DMS153 (cell line): ENCODE results near the gene TMEM191C.
"Not testable (repeated sequence)": the region's sequence is repeated elsewhere in the genome, so short reads cannot be mapped to it uniquely, and the experiment has no call there.

Source experiments
- DNase-seq: peaks from one replicate; lab custom pipeline; 2025; lab: John Stamatoyannopoulos, UW

TMEM191C gene

DNA sequence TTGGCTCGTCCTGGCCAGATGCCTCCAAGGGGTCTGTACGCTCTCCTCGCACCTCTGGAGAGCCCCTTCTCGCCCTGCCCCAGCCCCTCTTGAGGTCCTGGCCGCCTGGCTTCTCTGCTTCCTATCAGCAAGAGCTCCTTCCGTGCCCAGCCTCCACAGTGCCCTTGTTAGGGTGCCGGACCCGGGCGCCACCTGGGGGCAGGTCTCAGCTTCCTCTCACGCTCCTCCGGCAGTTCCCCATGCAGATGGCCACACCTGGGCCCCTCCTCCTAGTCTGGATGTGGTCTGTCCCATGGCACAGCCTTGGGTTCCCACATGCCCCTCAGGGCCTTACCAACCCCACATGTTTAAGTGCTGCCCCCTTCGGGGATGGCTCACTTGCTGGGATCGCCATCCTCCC lies 6.5 kb downstream of the TMEM191C start:
- not testable (repeated sequence) for DNase-seq

DNA sequence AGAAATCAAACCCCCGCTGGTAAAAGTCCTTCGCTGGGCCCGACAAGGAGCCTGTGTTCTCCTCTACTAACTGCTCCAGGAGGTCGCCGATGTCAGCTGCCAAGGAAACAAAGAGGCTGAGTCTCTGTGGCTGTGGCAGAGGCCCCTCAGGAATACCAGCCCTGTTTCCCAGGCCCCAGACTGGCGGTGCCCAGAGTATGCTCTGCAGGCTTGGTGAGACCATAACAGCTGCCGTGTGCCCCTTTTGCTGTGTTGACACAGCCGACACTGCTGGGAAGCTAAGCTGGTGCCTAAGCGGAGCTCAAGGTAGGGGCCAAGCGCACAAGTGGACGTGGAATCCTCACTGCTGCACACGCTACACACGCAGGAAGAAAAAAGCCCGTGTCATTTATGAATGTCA lies 16.9 kb downstream of the TMEM191C start:
- not testable (repeated sequence) for DNase-seq

- DNase-seq = not testable (repeated sequence)
Observed at GRCh38 chr22:21487723-21488122, 20.5 kb downstream of the TMEM191C start.

GRCh38 chr22:21489149-21489680 lies 22.0 kb downstream of the TMEM191C start:
- DNase-seq = not testable (repeated sequence)

DNA sequence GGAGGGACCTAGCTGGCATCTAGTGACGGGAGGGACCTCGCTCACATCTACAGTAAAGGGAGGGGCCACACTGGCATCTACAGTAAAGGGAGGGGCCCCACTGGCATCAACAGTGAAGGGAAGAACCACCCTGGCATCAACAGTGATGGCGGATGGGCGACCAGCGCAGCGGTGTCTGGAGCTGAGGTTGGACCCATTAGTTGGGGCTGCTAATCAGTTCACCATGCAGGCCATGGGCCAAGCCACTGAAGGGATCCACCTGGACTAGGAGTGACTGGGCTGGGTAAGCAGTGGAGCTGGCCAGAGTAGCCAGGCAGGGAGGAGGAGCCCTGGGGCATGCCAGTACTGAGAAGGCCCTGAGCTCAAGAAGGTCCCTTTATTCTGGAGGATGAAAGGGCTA lies 23.4 kb downstream of the TMEM191C start:
- DNase-seq = not testable (repeated sequence)

DNA sequence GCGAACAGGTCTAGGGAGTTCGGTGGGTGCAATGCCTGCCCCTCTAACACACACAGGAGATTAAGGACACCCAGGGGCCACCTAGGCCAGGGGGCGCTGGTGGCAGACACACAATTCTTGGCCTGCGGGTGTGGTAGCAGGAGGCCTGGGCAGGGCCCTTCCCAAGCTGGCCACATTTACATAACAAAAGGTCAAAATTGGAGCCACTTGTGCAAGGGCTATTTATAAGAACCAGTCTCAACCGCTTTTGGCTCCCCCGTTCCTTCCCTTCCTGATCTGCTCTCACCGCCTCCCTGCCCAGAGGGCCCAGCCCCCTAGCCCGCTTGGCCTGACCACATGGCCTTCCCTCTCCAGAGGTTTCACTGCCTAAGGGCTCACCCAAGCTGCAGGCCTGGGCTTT lies 25.1 kb downstream of the TMEM191C start:
- not testable (repeated sequence) for DNase-seq

DNA sequence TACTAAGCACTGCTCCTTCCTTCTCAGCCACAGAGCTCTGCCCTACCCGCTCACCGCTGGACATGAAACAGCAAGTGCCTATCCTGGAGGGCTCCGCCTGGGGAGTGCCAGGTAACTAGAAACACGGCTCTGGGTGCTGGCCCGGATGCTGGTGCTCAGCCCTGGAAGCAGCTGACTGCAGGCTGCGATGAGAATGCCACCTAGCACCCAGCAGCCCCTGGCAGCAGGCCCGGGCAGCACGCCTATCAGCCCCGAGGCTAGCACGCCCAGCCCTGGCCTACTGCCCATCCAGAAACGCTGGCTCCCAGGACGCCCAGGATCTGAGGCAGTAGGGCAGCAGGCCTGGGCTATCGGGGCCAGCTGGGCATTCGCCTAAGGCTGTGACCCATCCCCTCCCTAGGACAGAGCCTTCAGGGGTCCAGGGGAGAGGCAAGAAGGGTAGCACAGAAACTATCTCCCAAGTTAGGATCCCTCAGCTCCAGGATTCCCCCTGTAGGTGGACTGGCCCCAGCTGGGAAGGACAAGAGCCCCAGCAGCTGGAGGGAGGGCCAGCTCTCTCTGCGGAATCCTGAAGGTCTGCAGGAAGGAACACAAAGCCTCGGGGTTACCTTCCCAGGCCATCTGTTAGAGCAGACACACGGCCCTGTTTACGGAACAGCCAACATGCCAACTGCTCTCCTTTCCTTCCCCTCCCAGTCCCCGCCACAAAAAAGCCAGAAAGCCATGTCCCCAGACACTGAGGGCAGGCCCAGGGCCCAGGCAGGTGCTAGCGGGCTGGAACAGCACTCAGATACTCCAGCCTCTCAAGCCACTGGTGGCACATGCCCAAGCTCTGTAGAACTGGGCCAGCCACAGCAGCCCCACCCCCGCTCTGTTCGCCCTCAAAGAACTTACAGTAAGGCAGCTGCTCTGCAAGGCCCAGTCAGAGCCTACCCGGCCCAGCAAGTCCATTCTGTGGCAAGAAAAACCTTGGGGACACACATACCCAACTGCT lies 26.9 kb downstream of the TMEM191C start:
- not testable (repeated sequence) for DNase-seq

DNA sequence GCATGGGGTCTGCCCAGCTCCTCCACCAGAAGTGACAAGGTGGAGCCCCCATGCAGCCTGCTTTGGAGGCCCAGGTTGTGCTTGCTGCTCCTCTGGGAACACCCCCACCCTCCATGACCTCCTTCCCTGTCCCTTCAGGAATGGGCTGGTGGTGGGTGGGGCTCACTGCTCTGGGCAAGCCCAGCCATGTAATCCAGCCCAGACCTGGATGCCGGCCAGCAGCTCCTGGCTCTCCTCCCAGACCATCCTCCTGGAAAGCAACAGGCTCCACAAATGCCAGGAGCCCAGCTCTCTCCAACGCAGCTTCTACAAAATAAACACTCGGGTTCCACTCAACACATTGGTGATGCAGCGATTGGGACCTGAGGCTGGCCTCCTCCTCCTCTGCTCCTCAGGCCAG lies 30.8 kb downstream of the TMEM191C start:
- not testable (repeated sequence) for DNase-seq

DNA sequence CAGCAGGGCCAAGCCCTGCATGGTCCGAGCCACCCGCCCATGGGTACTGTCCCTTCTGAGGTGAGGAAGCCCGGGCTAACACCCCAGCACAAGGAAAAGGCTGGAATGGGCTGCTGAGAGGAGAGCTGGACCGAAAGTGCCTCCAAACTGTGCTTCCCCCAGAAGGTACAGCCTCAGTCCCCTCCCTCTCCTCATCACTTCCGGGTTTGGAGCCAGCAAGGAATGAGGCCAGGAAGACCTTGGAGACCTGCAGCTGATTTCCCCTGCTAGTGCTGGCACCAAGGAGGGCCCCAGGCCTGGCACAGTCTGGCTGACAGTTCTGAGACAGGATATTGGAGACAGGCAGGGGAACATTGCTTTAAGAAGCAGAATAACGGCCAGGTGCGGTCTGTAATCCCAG lies 31.3 kb downstream of the TMEM191C start:
- not testable (repeated sequence) for DNase-seq

- DNase-seq = not testable (repeated sequence)
Observed at GRCh38 chr22:21499623-21500506, 32.7 kb downstream of the TMEM191C start.

- not testable (repeated sequence) for DNase-seq
Observed at GRCh38 chr22:21510397-21510796, 43.2 kb downstream of the TMEM191C start.

GRCh38 chr22:21512022-21512421 lies 44.8 kb downstream of the TMEM191C start:
- not testable (repeated sequence) for DNase-seq

DNA sequence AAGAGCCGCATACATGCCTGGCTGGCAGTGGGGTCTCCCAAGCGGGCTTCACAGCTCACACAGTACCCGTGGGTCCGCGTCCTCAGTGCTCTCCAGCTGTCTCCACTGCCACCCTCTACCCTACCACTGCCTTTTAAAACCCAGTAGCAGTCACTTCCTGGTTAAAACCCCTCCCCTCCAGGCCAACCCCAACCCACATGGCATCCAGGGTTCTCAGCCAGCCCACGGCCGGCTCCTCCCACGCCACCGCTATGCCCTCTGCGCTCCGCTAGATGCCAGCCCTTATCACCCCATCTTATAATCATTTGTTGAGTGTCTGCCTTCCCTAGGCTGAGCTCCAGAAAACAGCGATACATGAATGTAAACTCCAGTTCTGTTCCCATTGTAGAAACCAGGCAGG lies 46.9 kb downstream of the TMEM191C start:
- not testable (repeated sequence) for DNase-seq

- DNase-seq = not testable (repeated sequence)
Observed at GRCh38 chr22:21515234-21515633, 48.0 kb downstream of the TMEM191C start.

- not testable (repeated sequence) for DNase-seq
Observed at GRCh38 chr22:21516522-21516921, 49.3 kb downstream of the TMEM191C start.

DNA sequence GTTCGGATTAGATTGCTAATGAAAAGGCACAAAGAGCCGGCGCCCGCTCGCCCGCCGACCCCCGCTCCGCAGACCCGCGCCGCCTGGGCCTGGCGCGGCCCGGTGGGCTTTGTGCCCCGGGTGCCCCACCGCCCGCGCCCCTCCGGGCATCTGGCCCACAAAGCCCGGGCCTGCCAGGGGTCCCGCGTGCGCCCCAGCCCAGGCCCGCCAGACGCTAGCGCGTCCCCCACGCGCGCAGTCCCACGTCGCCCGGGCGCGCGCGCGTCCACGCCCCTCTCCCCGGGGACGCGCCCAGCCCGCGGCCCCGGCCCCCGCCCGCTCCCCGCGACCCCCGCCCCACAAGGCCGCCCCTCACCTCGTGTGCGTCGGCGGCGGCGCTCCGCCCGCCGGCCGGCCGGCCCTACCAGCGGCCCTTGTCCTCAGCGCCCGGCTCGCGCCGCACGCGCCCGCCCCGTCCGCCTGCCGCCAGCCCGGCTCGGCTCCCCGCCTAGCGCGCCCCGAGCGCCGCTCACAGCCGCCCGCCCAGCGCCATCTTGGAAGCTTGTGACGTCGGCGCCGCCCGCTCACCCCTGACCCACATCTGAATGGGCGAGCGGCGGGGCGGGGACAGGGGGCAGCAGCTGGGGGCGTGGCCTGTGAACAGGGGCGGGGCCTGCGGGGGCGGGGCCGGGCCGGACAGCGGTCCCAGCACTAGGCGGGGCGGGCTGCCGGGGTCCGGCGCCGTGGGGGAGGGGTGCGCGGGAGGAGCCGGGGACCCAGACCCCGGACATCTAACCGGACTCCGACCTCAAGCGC lies 50.0 kb downstream of the TMEM191C start:
- DNase-seq = not testable (repeated sequence)
